CMK (cell line): ENCODE data around the gene PRXL2B.

Source experiments
- DNase-seq: peaks from one replicate; pipeline ENCODE4 v3.0.0-alpha.2; 2010; ENCODE audit warnings: low read depth

PRXL2B gene

DNA sequence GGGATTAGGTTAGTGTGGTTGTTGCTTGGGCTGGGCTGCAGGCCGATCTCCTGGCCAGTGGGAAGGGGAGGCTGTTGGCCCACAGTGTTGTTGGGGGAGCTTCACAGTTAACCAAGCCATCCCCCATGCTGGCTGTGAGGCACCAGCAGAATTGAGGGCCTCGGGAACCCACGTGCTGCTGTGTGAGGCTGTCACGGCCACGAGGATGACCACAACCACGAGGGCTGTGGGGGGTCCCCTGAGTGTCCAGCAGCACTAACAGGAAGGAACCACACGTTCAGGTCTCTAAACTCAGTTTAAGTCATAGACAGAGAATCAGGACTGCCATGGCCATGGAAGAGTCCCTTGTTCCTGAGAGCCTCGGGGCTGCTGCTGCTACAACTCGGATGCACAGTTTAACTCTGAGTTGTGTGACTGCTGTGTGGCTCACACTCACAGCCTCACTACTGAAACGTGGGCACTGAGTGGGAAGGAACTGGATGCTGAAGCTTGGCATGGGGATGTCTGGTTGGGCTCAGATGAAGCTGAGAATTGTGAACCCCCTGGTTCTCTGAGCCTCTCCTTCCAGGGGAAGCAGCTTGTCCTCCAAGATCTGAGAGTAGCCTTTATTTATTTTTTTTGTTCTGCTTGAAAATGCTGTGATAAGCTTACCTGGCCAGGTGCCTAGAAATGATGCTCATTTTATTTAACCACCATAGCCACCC, 51.0 kb downstream of the PRXL2B start:
- DNase-seq, result no peak

- no peak for DNase-seq
Observed at GRCh38 chr1:2638466-2639115, 52.0 kb downstream of the PRXL2B start.

DNA sequence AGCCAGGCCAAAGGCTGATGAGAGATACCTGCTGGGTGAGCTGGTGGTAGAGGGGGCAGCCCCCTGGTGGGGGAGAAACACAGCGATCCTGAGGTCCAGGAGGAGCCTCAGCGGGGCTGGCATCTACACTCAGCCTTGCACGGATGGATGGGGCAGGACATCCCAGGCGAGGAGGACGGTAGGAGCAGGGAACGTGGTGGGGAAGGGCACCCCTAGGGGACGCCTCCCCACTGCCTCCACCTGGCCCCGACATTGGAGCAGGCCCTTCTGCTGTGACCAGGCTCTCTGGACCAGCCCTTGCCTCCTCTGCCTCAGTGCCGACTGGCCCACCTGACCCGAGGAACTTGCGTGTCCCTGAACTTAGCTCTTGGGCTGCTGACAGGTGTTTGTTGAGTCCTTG, 52.6 kb downstream of the PRXL2B start:
- DNase-seq, result no peak

- DNase-seq, result no peak
Observed at GRCh38 chr1:2639607-2640521, 53.3 kb downstream of the PRXL2B start.

DNA sequence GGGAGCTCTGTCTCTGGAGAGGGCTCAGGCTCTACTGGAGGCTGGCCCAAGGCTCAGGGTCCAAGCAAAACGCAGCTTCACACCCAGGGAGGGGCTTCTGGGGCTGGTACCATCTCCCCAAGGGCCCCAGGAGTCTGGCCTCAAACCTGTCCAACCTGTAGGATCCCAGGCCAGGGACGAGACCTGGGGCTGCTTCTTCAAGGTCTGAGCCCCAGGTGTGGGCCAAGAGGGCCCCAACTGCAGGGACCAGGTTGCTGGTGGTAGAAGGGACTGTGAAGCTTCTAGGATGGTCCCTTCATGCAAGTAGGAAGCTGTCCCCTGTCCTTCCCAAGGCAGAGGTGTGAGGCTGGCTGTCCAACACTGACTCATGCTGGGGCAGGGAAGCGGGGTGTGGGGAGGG, 54.0 kb downstream of the PRXL2B start:
- DNase-seq, result no peak
